ENCODE results near the gene APPL1. TPM values are rescaled to one million over a fixed set of nuclear protein-coding genes. Genes with fewer than 3 reads are reported as not detected.

APPL1 gene
- total RNA-seq, 1 donor from 2014 or later = 46.0 TPM

Other genes with a start within 250 kb of the APPL1 start
- not detected in 2 replicates for gene SPATA12, start 167.1 kb upstream of the APPL1 start, total RNA-seq
- gene IL17RD, start 62.4 kb upstream of the APPL1 start, total RNA-seq = 0.15 TPM in 1 of 2 replicates, not detected in the other
- gene HESX1, start 27.8 kb upstream of the APPL1 start, total RNA-seq = 0.18 and 0.32 TPM in 2 replicates
- gene ASB14, start 65.0 kb downstream of the APPL1 start, total RNA-seq = not detected in 2 replicates